DMS114 treated with DMSO at 0.1 percent for 48 hours (cell line): Measurements from ENCODE around the gene RHOB.

Experiments used
- DNase-seq: peaks from one replicate; lab custom pipeline; 2025; ENCODE audit not compliant: unreplicated experiment; lab: John Stamatoyannopoulos, UW

Gene RHOB

DNA sequence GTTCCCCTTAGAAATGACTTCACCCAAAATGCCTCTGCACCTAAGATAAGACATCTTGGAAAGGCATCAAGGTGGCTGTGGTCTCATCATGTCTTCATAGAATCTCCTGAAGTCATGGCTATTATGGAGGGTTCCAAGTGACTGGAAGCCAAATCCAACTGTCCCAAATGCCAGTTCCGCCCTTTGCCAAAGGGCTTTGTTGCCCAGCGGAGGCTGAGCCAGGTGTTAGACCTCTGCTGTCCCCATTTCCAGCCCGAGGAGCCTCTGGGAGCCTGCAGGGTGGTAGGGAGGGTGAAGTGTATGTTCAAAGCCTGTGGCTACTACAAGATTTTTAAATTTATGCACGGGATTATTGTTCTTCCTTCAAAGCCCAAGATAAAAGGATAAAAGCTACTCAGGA lies 25.7 kb downstream of the RHOB start:
- DNase-seq = no peak

DNA sequence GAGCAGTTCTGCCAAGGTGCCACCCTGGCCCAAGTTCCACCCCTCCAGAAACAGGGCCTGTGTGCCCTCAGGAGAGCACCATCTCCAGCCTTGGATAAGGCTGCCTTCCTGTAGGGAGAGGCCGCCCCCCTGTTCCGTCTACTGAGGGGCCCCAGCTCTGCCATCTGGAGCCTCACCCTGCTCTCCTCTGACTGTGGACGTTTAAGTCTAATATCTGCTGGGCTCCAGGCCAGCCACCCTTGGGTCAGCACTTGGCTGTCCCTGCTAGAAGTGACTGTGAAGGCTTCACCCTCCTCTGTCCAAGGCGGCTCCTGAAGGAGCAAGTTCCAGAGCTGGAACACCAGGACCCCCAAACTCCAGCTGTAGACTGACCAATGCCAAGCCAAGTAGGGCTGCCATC lies 26.3 kb downstream of the RHOB start:
- no peak for DNase-seq

DNA sequence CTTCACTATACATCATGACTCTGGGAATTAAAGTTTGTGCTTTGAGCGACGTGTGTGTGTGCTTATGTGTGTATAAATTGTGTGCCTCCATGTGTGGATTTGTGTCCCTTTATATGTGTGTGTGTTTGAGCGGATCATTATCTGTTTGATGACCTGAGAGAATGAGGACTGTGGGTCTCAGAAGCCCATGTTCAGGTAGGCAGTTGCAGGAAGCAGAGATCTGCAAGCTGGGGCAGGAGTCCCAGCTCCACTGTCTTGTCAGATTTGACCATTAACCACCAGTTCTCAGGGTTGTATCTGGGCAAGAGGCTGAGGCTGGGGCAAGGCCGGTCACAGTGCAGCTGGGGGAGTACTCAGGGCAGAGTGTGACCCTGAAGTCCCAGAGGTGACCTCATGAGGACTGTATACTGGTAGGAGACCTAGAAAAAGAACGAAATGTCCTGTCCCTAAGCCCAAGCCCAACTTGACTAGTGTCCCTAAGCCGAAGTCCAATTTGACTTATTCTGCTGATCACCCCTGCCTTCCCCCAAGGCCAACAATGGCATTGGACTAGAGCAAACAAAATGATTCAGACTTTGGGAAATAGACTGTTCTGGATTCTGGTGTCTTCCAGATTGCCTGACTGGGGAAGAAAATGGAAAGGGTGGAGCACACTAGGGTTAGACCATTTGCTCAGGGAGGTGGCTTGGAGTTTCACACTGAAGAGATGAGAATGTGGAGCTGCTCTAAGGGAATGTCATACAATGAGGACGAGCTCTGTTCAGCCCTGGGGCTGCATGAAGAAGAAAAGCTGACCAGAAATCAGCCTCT lies 28.1 kb downstream of the RHOB start:
- DNase-seq = no peak

DNA sequence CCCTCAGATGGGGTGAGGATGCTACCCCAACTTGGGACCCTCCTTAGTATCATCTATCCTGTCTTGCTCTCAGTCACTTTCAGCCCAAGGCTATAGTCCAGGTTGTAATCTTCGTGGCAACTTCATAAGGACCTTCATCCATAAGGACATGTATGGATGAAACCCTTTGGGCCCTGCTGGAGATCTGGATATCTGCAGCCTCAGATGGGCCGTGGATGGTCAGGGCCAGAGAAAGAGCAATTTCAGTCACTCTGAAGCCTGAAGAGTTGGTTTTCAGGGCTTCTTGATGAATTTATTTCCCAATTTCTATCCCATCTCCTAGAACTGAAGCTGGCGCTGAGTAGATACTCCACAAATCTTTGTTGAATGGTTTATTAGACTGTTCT lies 28.7 kb downstream of the RHOB start:
- DNase-seq = no peak

DNA sequence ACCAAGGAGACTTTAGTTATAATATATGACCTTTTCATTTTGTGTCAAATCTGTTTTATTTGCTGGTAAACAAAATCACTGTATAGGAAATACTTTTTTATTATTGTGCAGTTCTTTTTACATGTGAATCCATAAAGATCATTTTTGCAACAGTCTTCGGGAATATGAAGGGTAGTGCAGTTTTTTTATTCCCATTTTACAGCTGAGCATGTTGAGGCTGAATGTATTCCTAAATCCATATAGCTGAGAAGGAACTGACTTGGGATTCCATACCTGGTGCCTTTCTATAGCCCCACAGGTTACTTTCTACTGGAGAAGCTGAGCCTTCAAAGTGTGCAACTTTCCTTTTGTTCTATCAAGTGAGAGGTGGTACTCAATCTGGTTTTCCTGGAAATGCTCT lies 29.6 kb downstream of the RHOB start:
- DNase-seq = no peak

DNA sequence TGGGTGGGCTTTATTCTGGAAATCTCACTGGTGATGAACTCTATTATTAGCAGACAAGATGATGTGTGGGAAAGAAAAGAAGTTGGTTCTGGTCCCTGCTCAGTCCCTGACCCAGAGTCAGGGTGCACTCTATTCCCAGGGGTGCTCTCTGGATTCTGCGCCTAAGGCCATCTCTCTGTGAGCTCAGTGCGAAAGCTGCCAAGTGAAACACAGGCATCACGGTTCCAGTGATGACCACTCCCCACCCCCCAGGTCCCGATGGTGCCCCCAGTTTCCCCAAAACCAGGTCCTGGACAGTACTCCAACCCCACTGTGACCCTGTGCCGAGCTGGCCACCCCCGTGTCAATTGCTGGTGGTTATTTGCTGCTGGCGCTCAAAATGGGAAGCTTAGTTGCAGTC lies 30.1 kb downstream of the RHOB start:
- no peak for DNase-seq

DNA sequence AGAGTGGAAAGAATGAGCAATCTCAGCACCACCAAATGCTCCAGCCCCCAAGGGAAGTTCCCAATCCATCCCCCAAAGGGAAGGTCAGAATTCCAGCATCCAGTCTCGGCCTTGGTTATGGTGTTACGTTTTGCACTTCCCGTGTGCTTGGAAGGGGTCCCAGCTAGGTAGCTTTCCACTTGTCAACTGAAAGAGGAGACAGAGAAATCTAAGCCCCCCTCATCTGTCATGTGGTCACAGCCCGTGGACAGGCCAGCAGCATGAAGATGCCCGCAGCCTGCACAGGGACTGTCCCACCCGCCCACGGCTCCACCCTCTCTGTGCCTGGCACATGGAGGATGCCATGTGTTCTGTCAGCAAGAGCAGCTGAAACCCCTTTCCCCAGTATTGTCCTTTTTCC lies 32.1 kb downstream of the RHOB start:
- no peak for DNase-seq

DNA sequence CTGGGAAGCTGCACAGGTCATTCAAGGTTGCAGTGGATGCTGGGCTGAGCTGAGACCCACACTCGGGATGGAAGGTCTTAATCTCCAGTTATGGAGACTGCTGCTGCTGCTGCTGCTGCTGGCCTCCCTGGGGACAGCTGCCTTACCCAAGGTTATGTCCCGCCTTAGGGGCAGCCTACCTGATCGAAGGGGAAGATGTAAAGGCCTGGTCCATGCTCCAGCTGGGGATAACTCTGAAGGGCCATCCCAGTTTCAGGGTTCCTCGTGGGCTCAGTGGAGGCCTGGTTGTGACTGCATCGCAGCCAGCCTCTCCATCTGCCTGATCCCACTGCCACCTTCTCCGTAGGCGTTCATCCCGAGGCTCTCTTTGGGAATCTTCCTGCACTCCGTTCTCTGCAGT lies 33.0 kb downstream of the RHOB start:
- DNase-seq = no peak

DNA sequence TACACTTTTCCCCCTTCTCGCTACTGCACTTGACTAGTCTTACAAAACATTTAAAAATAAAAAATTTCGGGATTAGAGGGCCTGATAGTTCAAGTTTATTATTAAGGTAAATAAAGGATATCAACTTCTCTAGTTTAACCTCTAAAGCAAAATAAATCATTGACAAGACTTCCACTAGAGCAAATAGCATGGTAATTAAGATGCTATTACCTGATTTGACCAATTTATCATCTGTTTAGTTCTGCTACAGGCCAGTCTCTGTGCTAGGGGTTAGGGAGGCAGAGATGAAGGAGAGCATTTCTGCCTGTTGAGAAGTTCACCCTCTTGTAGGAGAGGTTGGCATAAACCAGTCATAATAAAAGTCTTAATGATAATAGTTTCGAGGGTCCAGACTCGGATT lies 34.0 kb downstream of the RHOB start:
- DNase-seq = no peak

DNA sequence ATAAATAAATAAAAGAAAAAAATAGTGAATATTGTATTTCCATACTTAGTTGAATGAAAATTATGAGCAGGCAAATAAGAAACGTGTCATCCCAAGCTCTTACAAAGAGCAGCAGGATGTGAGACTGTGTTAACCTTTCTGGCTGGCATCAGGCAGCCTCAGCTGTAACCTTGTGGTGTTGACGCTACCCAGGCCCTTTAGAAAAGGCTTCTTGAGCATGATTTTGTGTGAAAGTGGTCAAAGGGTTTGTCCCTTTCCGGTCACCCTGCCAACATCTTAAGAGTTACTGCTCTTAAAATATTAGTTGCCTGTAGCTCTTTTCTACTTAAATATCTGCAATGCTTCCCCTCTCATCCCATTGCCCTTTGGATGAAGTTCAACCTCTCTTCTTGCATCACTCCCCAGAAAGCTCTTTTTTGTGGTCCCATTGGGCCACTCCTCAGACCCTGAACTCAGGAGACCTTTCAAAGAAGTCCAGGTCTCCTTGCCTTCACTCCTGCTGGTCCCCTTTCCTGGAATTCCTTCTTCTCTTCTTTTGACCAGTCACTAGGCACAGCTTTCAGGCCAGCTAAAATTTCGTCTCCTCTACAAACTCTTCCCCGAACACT lies 35.0 kb downstream of the RHOB start:
- no peak for DNase-seq

DNA sequence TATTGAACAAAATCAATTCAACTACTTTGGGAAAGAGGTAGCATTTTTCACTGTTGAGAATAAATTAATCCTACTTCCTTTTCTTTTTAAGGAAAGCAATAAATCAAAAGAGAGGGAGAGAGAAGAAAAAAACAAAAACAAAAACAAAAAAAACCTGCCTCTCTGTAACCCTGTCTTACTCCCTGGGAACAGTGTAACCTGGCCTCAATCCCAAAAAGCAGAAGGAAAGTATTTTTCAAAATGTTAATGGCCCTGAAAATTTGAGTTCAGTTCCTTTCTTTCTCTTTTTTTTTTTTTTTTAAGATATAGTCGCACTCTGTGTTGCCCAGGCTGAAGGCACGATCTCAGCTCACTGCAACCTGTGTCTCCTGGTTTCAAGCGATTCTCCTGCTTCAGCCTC lies 35.9 kb downstream of the RHOB start:
- DNase-seq = no peak

DNA sequence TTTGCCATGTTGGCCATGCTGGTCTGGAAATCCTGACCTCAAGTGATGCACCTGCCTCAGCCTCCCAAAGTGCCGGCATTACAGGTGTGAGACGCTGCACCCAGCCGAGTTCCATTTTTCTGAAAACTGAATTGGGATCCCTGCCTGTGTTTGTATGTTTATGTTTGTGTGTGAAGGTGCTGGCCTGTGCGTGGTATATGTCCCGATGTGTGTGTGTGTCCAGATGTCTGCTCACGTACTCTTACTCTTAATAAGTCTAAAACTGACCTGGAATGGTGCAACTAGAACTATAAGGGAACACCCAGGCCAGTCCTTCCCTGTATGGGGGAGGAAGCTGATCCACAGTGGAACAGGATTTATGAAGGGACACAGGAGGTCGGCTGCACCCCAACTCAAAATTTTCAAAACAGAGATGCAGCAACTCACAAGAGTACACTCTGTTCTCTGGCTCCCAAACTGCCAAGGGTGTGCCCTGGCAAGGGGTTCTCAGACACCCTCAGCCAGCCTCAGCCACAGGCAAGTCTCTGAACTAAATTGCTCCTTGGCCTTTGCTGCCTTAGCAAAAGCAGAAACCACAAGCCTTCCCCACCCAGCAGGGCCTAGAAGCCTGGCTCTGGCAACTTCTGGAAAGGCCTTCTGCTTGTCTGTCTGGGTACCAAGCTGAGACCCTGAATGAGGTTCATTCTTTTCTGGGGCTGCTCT lies 36.5 kb downstream of the RHOB start:
- DNase-seq = no peak

DNA sequence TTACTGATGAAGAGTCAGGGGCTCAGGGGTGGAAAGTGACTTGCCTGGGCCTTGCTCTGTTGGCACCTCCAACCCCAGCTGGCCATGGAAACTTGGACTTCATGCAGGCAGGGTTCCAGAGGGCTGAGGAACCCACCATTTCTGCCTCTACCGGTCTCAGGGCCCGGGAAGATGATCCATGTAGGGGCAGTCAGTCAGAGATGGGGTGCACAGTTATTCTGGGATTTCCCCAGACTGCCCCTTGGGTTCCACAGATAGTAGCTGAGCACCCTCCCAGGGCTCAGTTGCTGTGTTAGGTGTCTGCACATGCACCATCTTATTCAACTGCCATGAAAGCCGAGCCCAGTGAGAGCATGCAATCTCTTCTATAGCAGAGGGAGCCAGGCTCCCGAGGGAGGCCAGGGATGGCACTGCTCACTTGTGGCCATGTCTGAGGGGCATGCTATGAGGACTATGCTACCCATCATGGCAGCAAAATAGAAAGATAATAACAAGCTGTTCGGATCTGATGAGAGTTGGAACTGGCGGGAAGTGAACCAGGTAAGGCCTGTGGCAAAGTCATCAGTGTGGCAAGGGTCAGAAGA lies 37.3 kb downstream of the RHOB start:
- no peak for DNase-seq

DNA sequence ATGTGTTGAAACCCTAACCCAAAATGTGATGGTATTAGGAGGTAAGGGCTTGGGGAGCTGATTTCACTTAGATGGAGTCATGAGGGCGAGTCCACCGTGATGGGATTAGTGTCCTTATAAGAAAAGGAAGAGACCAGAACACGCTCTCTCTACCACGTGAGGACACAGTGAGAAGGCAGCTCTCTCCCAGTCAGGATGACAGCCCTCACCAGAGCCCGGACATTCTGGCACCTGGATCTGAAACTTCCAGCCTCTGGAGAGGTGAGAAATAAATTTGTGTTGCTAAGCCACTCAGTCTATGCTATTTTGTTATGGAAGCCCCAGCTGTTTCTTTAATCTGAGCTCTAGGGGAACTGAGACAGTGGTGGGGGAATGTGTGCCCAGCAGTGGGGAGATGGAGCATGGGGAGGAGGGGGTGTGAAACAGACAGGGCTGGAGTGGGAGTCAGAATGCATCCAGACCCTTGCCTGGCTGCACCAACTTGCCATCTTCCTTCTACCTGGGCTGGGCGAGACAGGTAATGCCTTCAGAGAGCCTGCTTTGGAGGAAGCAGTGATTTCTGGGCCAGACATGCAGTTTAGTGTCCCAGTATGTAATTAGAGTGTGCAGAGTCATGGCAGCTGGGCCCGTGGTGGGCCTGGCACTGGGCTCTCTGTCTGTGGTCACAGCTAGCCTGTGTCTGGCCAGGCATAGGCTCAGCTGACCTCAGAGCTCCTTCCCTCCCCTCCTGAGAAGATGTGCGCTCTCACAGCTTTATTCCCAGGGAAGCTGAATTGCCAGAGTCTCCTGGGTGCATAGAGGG lies 38.1 kb downstream of the RHOB start:
- no peak for DNase-seq

DNA sequence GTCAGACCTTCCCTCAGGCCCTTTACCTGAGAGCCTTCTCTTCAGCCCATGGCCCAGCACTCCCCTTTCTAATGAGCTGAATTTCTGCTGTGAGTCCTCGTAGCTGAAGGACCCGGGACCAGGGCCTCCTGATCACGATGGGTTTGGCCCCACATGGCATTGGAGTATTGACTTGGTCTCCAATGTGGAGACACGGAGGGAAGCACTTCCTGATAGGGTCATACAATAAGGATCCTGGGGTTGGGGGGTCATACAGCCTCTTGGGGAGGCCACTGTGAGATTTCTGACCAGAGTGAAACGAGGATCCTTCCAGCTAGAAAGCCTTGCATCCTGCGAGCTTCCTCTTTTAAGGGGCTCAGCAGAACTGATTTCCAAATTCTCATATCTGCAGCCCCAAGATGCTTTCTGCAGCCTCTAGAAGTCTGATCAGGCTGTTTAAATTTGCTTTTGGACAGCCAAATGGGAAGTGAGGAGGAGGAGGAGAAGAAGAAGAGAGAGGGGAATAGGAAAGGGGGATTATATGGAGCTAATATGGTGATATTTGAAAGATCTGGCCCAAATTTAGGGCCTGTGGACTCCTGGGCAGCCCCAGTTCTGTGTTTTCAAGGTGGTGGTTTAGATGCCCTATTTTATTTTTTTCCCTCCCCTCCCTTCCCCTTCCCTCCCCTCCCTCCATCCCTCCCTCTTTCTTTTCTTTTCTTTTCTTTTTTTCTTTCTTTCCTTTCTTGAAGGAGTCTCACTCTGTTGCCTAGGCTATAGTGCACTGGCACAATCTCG lies 38.9 kb downstream of the RHOB start:
- no peak for DNase-seq

DNA sequence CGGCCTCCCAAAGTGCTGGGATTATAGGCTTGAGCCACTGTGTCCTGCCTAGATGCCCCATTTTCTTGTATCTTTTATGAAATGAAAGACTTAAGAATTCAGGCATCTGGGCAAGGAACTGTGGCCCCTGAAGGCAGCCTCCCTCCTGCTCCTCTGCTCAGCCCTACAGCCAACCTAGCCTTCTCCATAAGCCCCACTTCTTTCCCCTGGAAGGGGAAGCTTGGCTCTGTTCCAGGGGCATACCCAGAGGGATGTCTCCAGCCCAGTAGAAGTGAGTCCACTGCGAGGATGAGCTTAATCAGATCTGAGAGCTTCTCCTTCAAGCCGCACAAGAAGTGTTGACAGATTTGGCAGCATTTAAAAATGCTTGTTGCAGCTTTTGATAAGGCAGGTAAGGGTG lies 39.7 kb downstream of the RHOB start:
- no peak for DNase-seq

DNA sequence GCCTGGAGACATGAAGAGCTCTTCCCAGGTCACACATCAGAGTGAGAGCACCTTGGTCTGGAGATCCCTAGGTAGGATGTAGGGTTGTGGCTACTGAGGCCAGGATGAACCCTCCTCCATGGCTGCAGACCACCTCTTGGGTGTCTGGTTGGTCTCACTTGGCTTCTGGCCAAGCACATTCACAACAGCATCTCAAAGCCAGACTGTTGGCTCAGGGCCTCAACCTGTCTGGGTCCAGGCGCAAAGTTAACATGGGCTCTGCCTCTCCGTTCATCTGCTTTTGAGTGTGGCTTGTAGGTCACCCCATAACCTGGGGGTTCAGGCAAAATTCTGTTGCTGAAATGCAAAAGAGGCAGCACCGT lies 40.1 kb downstream of the RHOB start:
- no peak for DNase-seq

DNA sequence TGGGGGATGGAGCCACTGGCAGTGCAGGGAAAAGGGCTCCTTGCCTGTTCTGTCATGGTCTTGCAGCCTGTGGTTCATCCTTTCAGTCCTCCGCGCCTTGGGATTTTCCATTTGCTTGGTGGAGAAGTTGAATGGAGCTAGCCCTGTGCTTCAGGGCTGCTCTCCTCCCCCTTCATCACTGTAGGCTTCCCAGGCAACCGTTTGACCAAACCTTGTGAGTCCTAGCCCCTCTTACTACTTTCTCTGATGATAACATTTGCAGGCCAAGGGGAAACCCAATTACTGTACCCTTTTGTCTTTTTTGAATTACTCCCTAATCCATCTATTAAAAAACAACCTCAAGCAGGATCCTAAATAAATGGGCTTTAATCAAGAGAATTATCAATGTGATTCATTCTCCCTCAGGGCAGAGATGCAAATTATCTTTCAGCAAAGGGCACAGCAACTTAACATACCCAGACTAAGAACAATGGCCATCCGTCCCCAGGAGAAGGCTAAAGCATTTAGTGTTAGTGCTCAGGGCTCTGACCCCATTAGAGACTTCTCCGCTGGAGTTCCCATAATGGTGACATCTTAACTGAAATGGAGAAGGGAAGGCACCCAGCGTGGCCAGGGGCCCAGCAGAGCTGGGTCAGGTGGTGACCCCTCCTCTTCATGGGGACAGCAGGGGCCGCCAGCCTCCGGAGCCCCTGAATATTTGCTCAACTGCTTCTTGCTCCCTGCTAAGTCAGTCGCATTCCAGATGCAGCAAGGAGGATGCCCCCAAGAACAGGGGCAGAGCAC lies 40.7 kb downstream of the RHOB start:
- DNase-seq = no peak

DNA sequence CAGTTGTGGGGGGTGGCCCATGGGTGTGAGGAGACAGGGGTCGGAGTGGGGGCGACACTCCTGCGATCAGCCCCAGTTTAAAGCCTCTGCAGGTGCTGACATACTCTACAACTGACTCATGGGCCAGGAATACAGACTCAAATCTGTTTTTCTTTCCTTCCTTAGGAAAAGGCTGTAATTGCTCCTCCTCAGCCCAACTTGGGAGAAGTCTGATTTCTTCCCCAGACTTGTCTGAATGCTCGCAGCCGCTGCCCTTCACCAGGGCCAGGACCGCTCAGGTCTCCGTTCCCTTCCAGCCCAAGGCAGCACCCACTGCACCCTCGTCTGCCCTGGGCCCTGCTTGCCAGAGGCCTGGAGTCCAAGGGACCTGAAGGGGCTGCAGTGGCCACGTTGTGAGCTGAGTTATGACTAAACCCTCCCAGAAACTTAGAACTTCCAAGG lies 41.3 kb downstream of the RHOB start:
- DNase-seq = no peak

DNA sequence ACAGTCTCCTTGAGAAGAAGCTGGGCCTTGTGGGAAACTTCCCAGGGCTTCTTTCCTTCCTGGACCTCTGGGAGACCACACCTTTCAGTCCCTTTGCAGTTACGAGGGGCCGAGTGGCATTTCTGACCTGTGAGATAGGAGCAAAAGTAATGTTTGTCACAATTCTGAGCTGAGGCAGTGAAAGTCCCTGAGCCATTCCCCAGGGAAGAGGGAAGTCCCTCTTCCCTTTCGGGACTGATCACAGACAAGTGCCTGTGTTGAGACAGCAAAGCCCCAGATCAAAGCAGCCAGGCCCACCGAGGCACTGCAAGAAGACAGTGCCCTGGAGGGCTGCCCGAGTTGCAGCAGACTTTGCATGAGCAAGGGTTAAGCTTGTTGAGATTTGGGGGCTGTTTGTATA lies 41.9 kb downstream of the RHOB start:
- no peak for DNase-seq
